SKM-1 treated with dmso at 0.1 percent for 144 hours (cell line): ENCODE results near the gene WFDC1.
A peak's percentile ranks its signal among the peaks of the same experiment; 100 is the strongest.

Experiments
- DNase-seq: peaks from one replicate; lab custom pipeline; 2025; ENCODE audit not compliant: unreplicated experiment; lab: John Stamatoyannopoulos, UW

Gene WFDC1

DNA sequence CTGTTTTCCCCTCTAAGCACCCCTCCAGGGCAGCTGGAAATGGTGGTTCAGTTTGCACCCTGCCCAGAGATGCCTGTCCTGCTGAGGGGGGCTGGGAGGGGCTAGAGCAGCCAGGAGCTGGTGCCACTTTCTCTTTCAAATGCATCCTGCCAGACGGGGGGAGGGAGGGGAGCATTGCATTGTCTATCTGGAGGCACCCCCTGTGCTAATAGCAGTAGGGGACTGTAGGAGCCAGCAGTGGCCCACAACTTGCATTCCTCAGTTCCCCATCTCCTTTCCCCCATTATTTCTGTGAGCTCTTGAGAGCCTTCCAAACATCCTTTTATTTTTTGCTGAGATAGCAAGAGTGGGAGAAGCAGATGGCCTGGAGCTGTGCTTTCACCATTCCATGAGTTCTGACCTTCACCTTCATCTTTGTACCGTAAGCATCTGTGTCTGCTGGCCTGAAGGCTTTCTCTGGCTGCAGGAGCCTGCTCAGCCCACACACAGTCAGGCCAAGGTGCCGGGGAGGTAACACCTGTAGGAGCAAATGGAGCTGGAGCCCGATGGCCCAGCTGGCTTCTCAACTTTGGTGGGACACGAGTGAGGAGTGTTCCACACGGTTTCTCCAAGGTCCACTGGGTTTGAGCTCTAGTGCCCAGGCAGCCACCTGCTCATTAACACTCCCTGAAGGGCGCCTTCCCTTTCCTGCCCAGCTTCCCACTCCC lies 5.2 kb downstream of the WFDC1 start:
- DNase-seq, result no peak

DNA sequence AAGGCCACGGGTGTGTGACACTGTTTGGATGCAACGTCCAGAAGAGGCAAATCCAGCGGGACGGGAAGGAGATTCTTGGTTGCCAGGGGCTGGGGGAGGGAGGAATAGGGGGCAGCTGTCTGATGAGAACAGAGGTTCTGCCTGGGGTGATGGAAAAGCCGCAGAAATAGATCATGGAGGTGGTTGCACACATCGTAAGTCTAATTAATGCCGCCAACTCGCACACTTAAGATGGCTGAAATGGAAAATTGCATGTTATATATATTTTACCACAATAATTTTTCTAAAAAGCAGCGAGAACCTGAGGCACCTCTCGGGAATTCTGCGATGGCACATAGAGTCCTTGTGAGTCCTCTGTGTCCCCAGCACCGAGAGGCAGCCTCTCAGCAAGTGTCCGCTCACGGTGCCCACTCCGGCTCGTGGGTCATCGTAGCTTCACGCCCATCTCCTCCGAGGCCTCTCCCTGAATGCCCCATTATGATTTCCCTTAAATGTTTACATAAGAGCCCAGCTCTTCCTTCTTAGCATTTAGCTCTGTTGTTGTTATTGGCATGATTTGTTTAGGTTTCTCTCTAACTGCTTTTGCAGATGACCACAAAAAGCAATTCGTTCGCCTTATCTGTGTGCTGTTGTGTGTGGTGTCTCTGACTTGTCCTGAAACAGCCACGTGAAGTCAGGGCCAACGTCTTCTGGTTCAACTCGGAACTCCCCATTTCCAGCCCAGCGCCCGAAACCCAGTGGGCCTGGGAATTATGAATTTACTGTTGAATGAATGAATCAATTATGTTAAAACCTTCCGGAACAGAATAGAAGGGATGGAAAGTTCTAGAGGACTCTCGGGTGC lies 7.7 kb downstream of the WFDC1 start:
- no peak for DNase-seq

- DNase-seq, result no peak
Observed at GRCh38 chr16:84303023-84303422, 8.3 kb downstream of the WFDC1 start.

DNA sequence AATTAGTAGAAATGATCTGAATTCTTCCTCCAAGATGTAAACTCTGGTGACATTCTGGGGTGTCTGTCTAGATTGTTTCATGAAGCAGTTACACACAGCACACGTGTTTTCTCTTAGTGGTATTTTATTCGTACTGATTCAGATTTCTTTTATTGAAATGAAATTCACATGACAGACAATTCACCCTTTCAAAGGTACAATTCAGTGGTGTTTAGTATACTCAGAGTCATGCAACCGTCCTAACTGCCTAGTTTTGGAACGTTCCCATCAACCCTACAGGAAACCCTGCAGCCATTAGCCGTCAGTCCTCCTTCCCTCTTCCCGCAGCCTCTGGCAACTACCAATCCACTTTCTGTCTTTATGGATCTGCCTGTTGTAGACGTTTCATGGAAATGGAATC lies 8.8 kb downstream of the WFDC1 start:
- DNase-seq, result no peak

- DNase-seq, result no peak
Observed at GRCh38 chr16:84306564-84306963, 11.9 kb downstream of the WFDC1 start.

DNA sequence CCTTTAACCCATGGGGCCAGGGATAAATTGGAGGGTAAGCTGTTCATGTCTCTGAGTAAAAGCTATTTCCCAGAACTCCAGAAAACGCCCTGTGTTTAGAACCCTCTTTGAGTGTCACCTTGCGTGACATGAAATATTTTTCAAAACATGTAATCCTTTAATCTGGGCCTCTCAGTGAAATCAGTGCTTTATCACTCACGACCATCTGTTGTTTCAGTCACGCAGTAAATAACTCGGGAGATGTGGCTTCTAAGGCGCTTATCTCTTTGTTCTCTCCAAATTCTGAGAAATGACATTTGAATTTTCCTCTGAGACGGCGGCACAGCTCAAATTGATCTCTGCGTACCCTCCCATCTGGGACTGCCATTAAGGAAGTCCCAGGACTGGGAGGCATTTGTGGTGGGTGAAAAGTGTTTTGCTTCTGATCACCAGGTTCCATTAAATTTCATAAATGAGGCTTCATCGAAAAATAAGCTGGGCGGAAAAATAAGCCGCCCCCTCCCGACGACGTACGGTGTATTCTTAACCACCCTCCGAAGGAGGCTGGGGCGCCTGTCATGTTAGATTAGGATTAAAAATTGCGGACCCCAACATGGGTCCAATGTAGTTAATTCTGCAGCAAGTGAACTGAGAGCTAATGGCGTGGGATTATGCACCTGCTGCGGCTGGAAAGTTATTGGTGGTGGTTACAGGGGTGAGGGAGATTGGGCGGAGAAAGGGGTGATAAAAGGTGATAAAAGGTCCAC lies 12.7 kb downstream of the WFDC1 start:
- DNase-seq, result no peak

GRCh38 chr16:84308120-84308519 lies 13.4 kb downstream of the WFDC1 start:
- peak; percentile 16 for DNase-seq

GRCh38 chr16:84310642-84311041 lies 16.0 kb downstream of the WFDC1 start:
- no peak for DNase-seq

DNA sequence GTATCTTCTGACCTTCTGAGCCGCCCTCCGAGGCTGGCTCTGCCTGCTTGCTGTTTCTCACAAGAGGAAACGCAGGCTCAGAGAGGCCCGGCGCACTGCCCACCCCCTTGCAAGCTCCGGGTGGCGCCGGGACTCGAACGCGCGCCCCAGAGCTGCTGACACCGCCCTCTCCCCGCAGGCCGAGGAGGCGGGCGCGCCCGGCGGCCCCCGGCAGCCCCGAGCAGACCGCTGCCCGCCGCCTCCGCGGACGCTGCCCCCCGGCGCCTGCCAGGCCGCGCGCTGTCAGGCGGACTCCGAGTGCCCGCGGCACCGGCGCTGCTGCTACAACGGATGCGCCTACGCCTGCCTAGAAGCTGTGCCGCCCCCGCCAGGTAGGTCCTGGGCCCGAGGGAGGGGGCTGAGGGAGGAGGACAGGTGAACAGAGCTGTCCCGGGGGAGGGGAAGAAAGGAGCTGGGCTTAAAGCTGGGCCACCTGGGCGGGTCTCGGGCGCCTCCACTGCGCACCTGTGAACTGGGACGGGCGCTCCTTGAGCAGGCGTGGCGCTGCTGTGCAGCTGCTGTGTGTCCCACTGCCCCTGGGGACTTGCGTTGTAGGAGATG lies 18.2 kb downstream of the WFDC1 start:
- DNase-seq, result no peak

DNA sequence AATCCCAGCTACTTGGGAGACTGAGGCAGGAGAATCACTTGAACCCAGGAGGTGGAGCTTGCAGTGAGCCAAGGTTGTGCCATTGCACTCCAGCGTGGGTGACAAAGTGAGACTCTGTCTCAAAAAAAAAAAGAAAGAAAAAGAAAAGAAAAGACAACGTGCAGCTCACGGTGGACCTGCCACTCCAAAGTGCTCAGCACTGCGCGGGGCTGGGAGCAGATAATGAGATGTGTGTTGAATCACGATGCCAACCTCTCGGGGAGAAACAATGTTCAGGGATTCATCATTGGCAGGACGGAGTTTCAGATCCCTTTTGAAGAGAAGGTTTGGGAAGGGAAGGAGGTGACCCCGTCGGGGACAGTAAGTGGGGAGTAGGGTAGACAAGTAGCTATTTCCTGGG lies 19.2 kb downstream of the WFDC1 start:
- DNase-seq, result no peak

- no peak for DNase-seq
Observed at GRCh38 chr16:84314373-84314772, 19.7 kb downstream of the WFDC1 start.

- no peak for DNase-seq
Observed at GRCh38 chr16:84314814-84315213, 20.1 kb downstream of the WFDC1 start.

DNA sequence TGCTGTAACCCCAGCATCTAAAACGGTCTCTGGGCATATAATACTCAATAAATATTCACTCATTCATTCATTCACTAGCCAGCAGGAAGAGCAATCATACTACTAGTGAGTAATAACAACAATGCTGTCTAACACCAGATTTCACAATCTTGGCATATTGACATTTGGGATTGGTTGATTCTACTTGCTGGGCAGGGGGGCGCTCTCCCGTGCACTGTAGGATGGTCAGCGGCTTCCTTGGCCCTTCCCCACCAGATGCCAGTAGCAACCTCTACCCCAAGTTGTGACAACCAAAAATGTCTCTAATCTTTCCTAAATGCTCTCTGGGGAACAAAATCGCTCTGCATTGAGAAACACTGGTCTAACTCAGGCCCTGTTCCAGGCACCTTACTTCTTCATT lies 20.7 kb downstream of the WFDC1 start:
- no peak for DNase-seq

GRCh38 chr16:84318091-84318975 lies 23.7 kb downstream of the WFDC1 start:
- no peak for DNase-seq

DNA sequence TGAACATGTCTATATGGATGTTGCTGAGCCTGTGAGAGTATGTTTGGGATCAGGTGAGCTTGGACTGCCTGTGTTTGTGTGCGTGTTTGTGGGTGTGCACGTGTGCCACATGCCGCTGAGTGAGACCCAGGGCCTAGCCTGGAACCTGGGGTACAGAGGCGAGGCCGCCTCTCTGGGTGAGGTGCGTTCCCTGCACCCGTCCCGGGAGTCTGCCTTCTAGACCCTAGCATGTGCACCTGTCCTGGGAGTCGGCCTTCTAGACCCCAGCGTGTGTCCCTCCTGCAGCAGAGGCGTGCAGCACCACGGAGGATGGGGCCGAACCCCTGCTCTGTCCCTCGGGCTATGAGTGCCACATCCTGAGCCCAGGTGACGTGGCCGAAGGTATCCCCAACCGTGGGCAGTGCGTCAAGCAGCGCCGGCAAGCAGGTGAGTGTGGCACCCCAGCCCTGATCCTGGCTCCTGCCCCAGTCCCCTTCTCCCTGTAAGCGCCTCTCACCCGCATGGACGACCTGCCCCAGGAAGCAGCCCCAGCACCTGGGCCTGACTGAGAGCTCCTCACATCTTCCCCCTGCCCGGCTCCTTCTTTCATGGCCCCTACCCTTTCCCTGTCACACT lies 24.6 kb downstream of the WFDC1 start:
- no peak for DNase-seq

GRCh38 chr16:84320511-84320910 lies 25.8 kb downstream of the WFDC1 start:
- DNase-seq, result no peak

- DNase-seq, result no peak
Observed at GRCh38 chr16:84321932-84322331, 27.3 kb downstream of the WFDC1 start.

DNA sequence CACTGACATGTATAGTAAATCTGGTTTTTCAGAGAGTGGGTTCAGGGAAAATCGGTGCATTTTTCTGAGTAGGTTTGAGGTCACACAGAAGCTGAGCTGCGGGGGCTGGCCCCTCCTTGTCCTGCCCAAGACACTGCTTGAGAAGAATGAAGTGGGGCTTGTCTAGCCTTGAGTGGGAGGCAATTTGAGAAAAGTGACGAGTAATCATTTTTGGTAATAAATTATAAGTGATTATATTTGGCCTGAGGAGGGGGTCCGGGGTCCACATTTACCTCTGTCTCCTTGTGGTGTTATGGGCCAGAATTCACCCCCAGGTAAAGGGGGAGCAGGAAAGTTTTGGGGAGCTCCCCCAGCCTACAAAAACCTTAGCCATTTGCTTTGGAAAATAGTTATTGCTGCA lies 28.1 kb downstream of the WFDC1 start:
- no peak for DNase-seq

- DNase-seq, result peak; percentile 84
Observed at GRCh38 chr16:84323606-84324005, 28.9 kb downstream of the WFDC1 start.
